ENCODE measurements around the gene FSTL4. TPM values are rescaled to one million over a fixed set of nuclear protein-coding genes. Genes with fewer than 3 reads are reported as not detected.

Gene FSTL4
- total RNA-seq, 4 donors from 2014 or later = 0.27 TPM; not detected in 3

- TF ChIP-seq, protein P1, sequence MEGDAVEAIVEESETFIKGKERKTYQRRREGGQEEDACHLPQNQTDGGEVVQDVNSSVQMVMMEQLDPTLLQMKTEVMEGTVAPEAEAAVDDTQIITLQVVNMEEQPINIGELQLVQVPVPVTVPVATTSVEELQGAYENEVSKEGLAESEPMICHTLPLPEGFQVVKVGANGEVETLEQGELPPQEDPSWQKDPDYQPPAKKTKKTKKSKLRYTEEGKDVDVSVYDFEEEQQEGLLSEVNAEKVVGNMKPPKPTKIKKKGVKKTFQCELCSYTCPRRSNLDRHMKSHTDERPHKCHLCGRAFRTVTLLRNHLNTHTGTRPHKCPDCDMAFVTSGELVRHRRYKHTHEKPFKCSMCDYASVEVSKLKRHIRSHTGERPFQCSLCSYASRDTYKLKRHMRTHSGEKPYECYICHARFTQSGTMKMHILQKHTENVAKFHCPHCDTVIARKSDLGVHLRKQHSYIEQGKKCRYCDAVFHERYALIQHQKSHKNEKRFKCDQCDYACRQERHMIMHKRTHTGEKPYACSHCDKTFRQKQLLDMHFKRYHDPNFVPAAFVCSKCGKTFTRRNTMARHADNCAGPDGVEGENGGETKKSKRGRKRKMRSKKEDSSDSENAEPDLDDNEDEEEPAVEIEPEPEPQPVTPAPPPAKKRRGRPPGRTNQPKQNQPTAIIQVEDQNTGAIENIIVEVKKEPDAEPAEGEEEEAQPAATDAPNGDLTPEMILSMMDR (IDR thresholded peaks at IDR 0.05) = no peak
- TF ChIP-seq POLR2AphosphoS5 (IDR thresholded peaks at IDR 0.05) (no peak), EP300 (IDR thresholded peaks at IDR 0.05; ENCODE audit: low read depth) (no peak), POLR2A (IDR thresholded peaks at IDR 0.05) (no peak)
- WGBS, 2 donors (ENCODE audit: low coverage in 1 of 2) = 90% methylated on average over 9 of the region's 9 CpGs; no CpG with 5 or more reads in 1 of the 2 donors
These were observed 378.7 kb downstream of the FSTL4 start for GRCh38 chr5:133233616-133234015.

DNA sequence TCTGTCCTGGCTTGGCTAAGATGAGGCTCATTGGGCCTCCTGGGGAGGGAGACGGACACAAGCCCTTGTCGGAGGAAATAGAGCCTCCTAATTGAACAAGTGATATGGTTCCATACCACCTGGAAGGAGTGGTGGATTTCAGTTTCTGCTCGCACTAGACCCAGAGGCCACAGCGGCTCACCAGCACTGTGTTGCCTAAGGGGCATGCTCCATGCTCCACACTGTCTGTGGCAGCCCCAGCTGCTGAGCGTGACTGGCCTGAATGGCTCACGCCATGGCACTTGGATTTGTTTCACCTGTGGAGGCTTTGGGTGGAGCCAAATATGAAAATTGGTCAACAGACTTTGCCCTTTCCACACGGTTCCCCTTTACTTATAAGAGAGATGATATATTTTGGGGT is 379.4 kb downstream of the FSTL4 start:
- Histone ChIP-seq H3K9me3 (no peaks in the 10 kb centered on the region), H3K4me3 (no peak overlapping the region), H3K4me1 (peaks cover 0 to 17% (median 6%) of the 10 kb centered on the region in 4 donors), H3K27ac (no peak overlapping the region), H3K36me3 (no peaks in the 10 kb centered on the region), H3K27me3 (no peaks in the 10 kb centered on the region)
- 83% methylated on average over 7 of the region's 7 CpGs; no CpG with 5 or more reads in 1 of the 2 donors for WGBS, 2 donors (ENCODE audit: low coverage in 1 of 2)
- no peak for DNase-seq
- intact Hi-C loops (cut with DNase I; ENCODE audit: low total_unique reads) = no loop called here
- TF ChIP-seq, protein P1 (IDR thresholded peaks at IDR 0.05) = no peak
- TF ChIP-seq POLR2AphosphoS5 (IDR thresholded peaks at IDR 0.05) (no peak), POLR2A (IDR thresholded peaks at IDR 0.05) (no peak), EP300 (IDR thresholded peaks at IDR 0.05; ENCODE audit: low read depth) (no peak)
- in situ Hi-C loops (cut with MboI; ENCODE audit: low pct_ligation_motif_present in 1 of 4, low pct_unique_long_range_greater_than_20kb in 1 of 4, low sequenced_read_pairs in 3 of 4) = no loop called here

More at GRCh38 chr5:133233616-133234015, 378.7 kb downstream of the FSTL4 start:
- in situ Hi-C loops (cut with MboI; ENCODE audit: low pct_ligation_motif_present in 1 of 4, low pct_unique_long_range_greater_than_20kb in 1 of 4, low sequenced_read_pairs in 3 of 4) (no loop called here), intact Hi-C loops (cut with DNase I; ENCODE audit: low total_unique reads) (no loop called here)
- no peaks in the 10 kb centered on the region for H3K36me3 ChIP-seq
- H3K4me3 ChIP-seq = no peak overlapping the region
- H3K27ac ChIP-seq = no peak overlapping the region
- H3K27me3 ChIP-seq = no peaks in the 10 kb centered on the region
- no peaks in the 10 kb centered on the region for H3K9me3 ChIP-seq
- DNase-seq = no peak
- H3K4me1 ChIP-seq = peaks cover 0 to 17% (median 6%) of the 10 kb centered on the region in 4 donors

- H3K36me3 ChIP-seq = no peaks in the 10 kb centered on the region
- TF ChIP-seq EP300 (IDR thresholded peaks at IDR 0.05; ENCODE audit: low read depth) = no peak
- no peak for TF ChIP-seq POLR2AphosphoS5 (IDR thresholded peaks at IDR 0.05)
- TF ChIP-seq, protein P1 (IDR thresholded peaks at IDR 0.05) = no peak
- no peak for TF ChIP-seq POLR2A (IDR thresholded peaks at IDR 0.05)
- no peak for DNase-seq
- in situ Hi-C loops (cut with MboI; ENCODE audit: low pct_ligation_motif_present in 1 of 4, low pct_unique_long_range_greater_than_20kb in 1 of 4, low sequenced_read_pairs in 3 of 4) (no loop called here), intact Hi-C loops (cut with DNase I; ENCODE audit: low total_unique reads) (no loop called here)
- H3K9me3 ChIP-seq = no peaks in the 10 kb centered on the region
- no peaks in the 10 kb centered on the region for H3K27me3 ChIP-seq
- WGBS, 2 donors (ENCODE audit: low coverage in 1 of 2) = 60 to 62% methylated on average over 2 to 3 of the region's 3 CpGs
- H3K27ac ChIP-seq = no peak overlapping the region
- H3K4me3 ChIP-seq = no peak overlapping the region
- peaks cover 0 to 17% (median 6%) of the 10 kb centered on the region in 4 donors for H3K4me1 ChIP-seq
These were observed 379.9 kb downstream of the FSTL4 start for GRCh38 chr5:133232435-133232834.

GRCh38 chr5:133232011-133232410 is 380.3 kb downstream of the FSTL4 start:
- peak; percentile 76 for DNase-seq
- no peak overlapping the region for H3K27ac ChIP-seq
- intact Hi-C loops (cut with DNase I; ENCODE audit: low total_unique reads) (no loop called here), in situ Hi-C loops (cut with MboI; ENCODE audit: low pct_ligation_motif_present in 1 of 4, low pct_unique_long_range_greater_than_20kb in 1 of 4, low sequenced_read_pairs in 3 of 4) (no loop called here)
- peaks cover 0 to 20% (median 7%) of the 10 kb centered on the region in 4 donors for H3K4me1 ChIP-seq
- H3K4me3 ChIP-seq = no peak overlapping the region
- H3K36me3 ChIP-seq = no peaks in the 10 kb centered on the region
- H3K9me3 ChIP-seq = no peaks in the 10 kb centered on the region
- no peak for TF ChIP-seq POLR2A (IDR thresholded peaks at IDR 0.05)
- TF ChIP-seq POLR2AphosphoS5 (IDR thresholded peaks at IDR 0.05) = no peak
- TF ChIP-seq EP300 (IDR thresholded peaks at IDR 0.05; ENCODE audit: low read depth) = no peak
- TF ChIP-seq, protein P1 (IDR thresholded peaks at IDR 0.05) = no peak
- 15 to 43% methylated on average over 4 to 6 of the region's 6 CpGs for WGBS, 2 donors (ENCODE audit: low coverage in 1 of 2)
- H3K27me3 ChIP-seq = no peaks in the 10 kb centered on the region

All from transverse colon (tissue), 4 donors.